ENCODE data around the gene MAP3K21.
A peak's percentile ranks its signal among the peaks of the same experiment; 100 is the strongest.

Gene MAP3K21

GRCh38 chr1:233337505-233337904 is 10.0 kb downstream of the MAP3K21 start:
- peaks cover under 1% of the 10 kb centered on the region for H3K36me3 Mint-ChIP-seq
- H3K4me1 Mint-ChIP-seq (ENCODE audit: low read depth), result no peaks in the 10 kb centered on the region
- no peak overlapping the region for H3K27ac Mint-ChIP-seq
- H3K9me3 Mint-ChIP-seq (ENCODE audit: low read depth), result no peaks in the 10 kb centered on the region
- no peak overlapping the region for H3K4me3 Mint-ChIP-seq
- peaks cover 42% of the 10 kb centered on the region for H3K27me3 Mint-ChIP-seq

- H3K27me3 Mint-ChIP-seq, result peaks cover 46% of the 10 kb centered on the region
- no peaks in the 10 kb centered on the region for H3K4me1 Mint-ChIP-seq (ENCODE audit: low read depth)
- H3K27ac Mint-ChIP-seq, result no peak overlapping the region
- H3K36me3 Mint-ChIP-seq, result no peaks in the 10 kb centered on the region
- H3K4me3 Mint-ChIP-seq, result no peak overlapping the region
- H3K9me3 Mint-ChIP-seq (ENCODE audit: low read depth), result no peaks in the 10 kb centered on the region
Observed at GRCh38 chr1:233338102-233338501, 10.6 kb downstream of the MAP3K21 start.

- no peak overlapping the region for H3K4me3 Mint-ChIP-seq
- H3K4me1 Mint-ChIP-seq (ENCODE audit: low read depth), result no peaks in the 10 kb centered on the region
- peaks cover 45% of the 10 kb centered on the region for H3K27me3 Mint-ChIP-seq
- H3K36me3 Mint-ChIP-seq, result no peaks in the 10 kb centered on the region
- H3K9me3 Mint-ChIP-seq (ENCODE audit: low read depth), result no peaks in the 10 kb centered on the region
- H3K27ac Mint-ChIP-seq, result no peak overlapping the region
Observed at GRCh38 chr1:233340031-233340555, 12.6 kb downstream of the MAP3K21 start.

- peaks cover 44% of the 10 kb centered on the region for H3K27me3 Mint-ChIP-seq
- H3K27ac Mint-ChIP-seq, result no peak overlapping the region
- H3K4me3 Mint-ChIP-seq, result no peak overlapping the region
- no peaks in the 10 kb centered on the region for H3K36me3 Mint-ChIP-seq
- no peaks in the 10 kb centered on the region for H3K9me3 Mint-ChIP-seq (ENCODE audit: low read depth)
- no peaks in the 10 kb centered on the region for H3K4me1 Mint-ChIP-seq (ENCODE audit: low read depth)
Observed at GRCh38 chr1:233340966-233341516, 13.5 kb downstream of the MAP3K21 start.

GRCh38 chr1:233342086-233342485 is 14.6 kb downstream of the MAP3K21 start:
- Mint-ChIP-seq H3K27me3 (peaks cover 40% of the 10 kb centered on the region), H3K4me3 (no peak overlapping the region), H3K27ac (no peak overlapping the region), H3K9me3 (ENCODE audit: low read depth) (no peaks in the 10 kb centered on the region), H3K4me1 (ENCODE audit: low read depth) (no peaks in the 10 kb centered on the region), H3K36me3 (no peaks in the 10 kb centered on the region)

- Mint-ChIP-seq H3K27me3 (peaks cover 36% of the 10 kb centered on the region), H3K36me3 (no peaks in the 10 kb centered on the region), H3K4me1 (ENCODE audit: low read depth) (no peaks in the 10 kb centered on the region), H3K27ac (no peak overlapping the region), H3K9me3 (ENCODE audit: low read depth) (no peaks in the 10 kb centered on the region), H3K4me3 (no peak overlapping the region)
Observed at GRCh38 chr1:233343262-233343661, 15.7 kb downstream of the MAP3K21 start.

GRCh38 chr1:233347338-233347737 is 19.8 kb downstream of the MAP3K21 start:
- Mint-ChIP-seq H3K4me3 (no peak overlapping the region), H3K9me3 (ENCODE audit: low read depth) (no peaks in the 10 kb centered on the region), H3K27me3 (peaks cover 19% of the 10 kb centered on the region), H3K36me3 (no peaks in the 10 kb centered on the region), H3K4me1 (ENCODE audit: low read depth) (no peaks in the 10 kb centered on the region), H3K27ac (no peak overlapping the region)

GRCh38 chr1:233349137-233349536 is 21.6 kb downstream of the MAP3K21 start:
- H3K4me3 Mint-ChIP-seq, result no peak overlapping the region
- H3K27me3 Mint-ChIP-seq, result peaks cover 9% of the 10 kb centered on the region
- no peaks in the 10 kb centered on the region for H3K36me3 Mint-ChIP-seq
- H3K4me1 Mint-ChIP-seq (ENCODE audit: low read depth), result no peaks in the 10 kb centered on the region
- no peaks in the 10 kb centered on the region for H3K9me3 Mint-ChIP-seq (ENCODE audit: low read depth)
- no peak overlapping the region for H3K27ac Mint-ChIP-seq

- Mint-ChIP-seq H3K4me1 (ENCODE audit: low read depth) (peaks cover 5% of the 10 kb centered on the region), H3K4me3 (no peak overlapping the region), H3K36me3 (no peaks in the 10 kb centered on the region), H3K27me3 (no peaks in the 10 kb centered on the region), H3K27ac (no peak overlapping the region), H3K9me3 (ENCODE audit: low read depth) (no peaks in the 10 kb centered on the region)
Observed at GRCh38 chr1:233354983-233355382, 27.5 kb downstream of the MAP3K21 start.

GRCh38 chr1:233355841-233356704 is 28.5 kb downstream of the MAP3K21 start:
- peaks cover 5% of the 10 kb centered on the region for H3K4me1 Mint-ChIP-seq (ENCODE audit: low read depth)
- H3K36me3 Mint-ChIP-seq, result no peaks in the 10 kb centered on the region
- no peaks in the 10 kb centered on the region for H3K9me3 Mint-ChIP-seq (ENCODE audit: low read depth)
- H3K27ac Mint-ChIP-seq, result no peak overlapping the region
- H3K27me3 Mint-ChIP-seq, result no peaks in the 10 kb centered on the region
- no peak overlapping the region for H3K4me3 Mint-ChIP-seq

- Mint-ChIP-seq H3K4me3 (no peak overlapping the region), H3K27ac (no peak overlapping the region), H3K27me3 (no peaks in the 10 kb centered on the region), H3K9me3 (ENCODE audit: low read depth) (no peaks in the 10 kb centered on the region), H3K36me3 (no peaks in the 10 kb centered on the region), H3K4me1 (ENCODE audit: low read depth) (peaks cover 5% of the 10 kb centered on the region)
Observed at GRCh38 chr1:233356705-233356987, 29.1 kb downstream of the MAP3K21 start.

GRCh38 chr1:233357595-233358397 is 30.3 kb downstream of the MAP3K21 start:
- no peak overlapping the region for H3K4me3 Mint-ChIP-seq
- H3K9me3 Mint-ChIP-seq (ENCODE audit: low read depth), result no peaks in the 10 kb centered on the region
- H3K36me3 Mint-ChIP-seq, result no peaks in the 10 kb centered on the region
- peak overlapping the region; percentile 24 for H3K27ac Mint-ChIP-seq
- no peaks in the 10 kb centered on the region for H3K27me3 Mint-ChIP-seq
- H3K4me1 Mint-ChIP-seq (ENCODE audit: low read depth), result peaks cover 5% of the 10 kb centered on the region

- Mint-ChIP-seq H3K27ac (no peak overlapping the region), H3K4me3 (no peak overlapping the region), H3K27me3 (peaks cover 2% of the 10 kb centered on the region), H3K36me3 (no peaks in the 10 kb centered on the region), H3K9me3 (ENCODE audit: low read depth) (no peaks in the 10 kb centered on the region), H3K4me1 (ENCODE audit: low read depth) (peaks cover 5% of the 10 kb centered on the region)
Observed at GRCh38 chr1:233359431-233359830, 31.9 kb downstream of the MAP3K21 start.

GRCh38 chr1:233359905-233360304 is 32.4 kb downstream of the MAP3K21 start:
- H3K36me3 Mint-ChIP-seq, result no peaks in the 10 kb centered on the region
- H3K4me1 Mint-ChIP-seq (ENCODE audit: low read depth), result peaks cover 5% of the 10 kb centered on the region
- H3K27ac Mint-ChIP-seq, result no peak overlapping the region
- no peaks in the 10 kb centered on the region for H3K9me3 Mint-ChIP-seq (ENCODE audit: low read depth)
- peaks cover 2% of the 10 kb centered on the region for H3K27me3 Mint-ChIP-seq
- H3K4me3 Mint-ChIP-seq, result no peak overlapping the region

- Mint-ChIP-seq H3K27ac (no peak overlapping the region), H3K4me3 (no peak overlapping the region), H3K9me3 (ENCODE audit: low read depth) (no peaks in the 10 kb centered on the region), H3K27me3 (peaks cover 3% of the 10 kb centered on the region), H3K36me3 (no peaks in the 10 kb centered on the region), H3K4me1 (ENCODE audit: low read depth) (peaks cover 5% of the 10 kb centered on the region)
Observed at GRCh38 chr1:233360525-233361102, 33.1 kb downstream of the MAP3K21 start.

All from activated naive CD8-positive, alpha-beta T cell (primary cell).